ENCODE data around the gene DRICH1.

DRICH1 gene

GRCh38 chr22:23583153-23583552 is 49.0 kb downstream of the DRICH1 start:
- no peak overlapping the region for H3K4me3 ChIP-seq (ENCODE audit: control insufficient read depth, low read depth, low read length)
- no peak for TF ChIP-seq CTCF (conservative IDR thresholded peaks at IDR 0.05; ENCODE audit: control insufficient read depth, insufficient read depth, low read depth, low read length)
- DNase-seq (ENCODE audit: low read depth), result no peak

GRCh38 chr22:23581260-23581650 is 50.9 kb downstream of the DRICH1 start:
- no peak for DNase-seq (ENCODE audit: low read depth)
- H3K4me3 ChIP-seq (ENCODE audit: control insufficient read depth, low read depth, low read length), result no peak overlapping the region
- TF ChIP-seq CTCF (conservative IDR thresholded peaks at IDR 0.05; ENCODE audit: control insufficient read depth, insufficient read depth, low read depth, low read length), result no peak

GRCh38 chr22:23580576-23581259 is 51.4 kb downstream of the DRICH1 start:
- DNase-seq (ENCODE audit: low read depth), result no peak
- H3K4me3 ChIP-seq (ENCODE audit: control insufficient read depth, low read depth, low read length), result no peak overlapping the region
- TF ChIP-seq CTCF (conservative IDR thresholded peaks at IDR 0.05; ENCODE audit: control insufficient read depth, insufficient read depth, low read depth, low read length), result no peak

- TF ChIP-seq CTCF (conservative IDR thresholded peaks at IDR 0.05; ENCODE audit: control insufficient read depth, insufficient read depth, low read depth, low read length), result no peak
- DNase-seq (ENCODE audit: low read depth), result no peak
- H3K4me3 ChIP-seq (ENCODE audit: control insufficient read depth, low read depth, low read length), result no peak within 1 kb of the TSS
Measured at GRCh38 chr22:23579870-23580575, 52.1 kb downstream of the DRICH1 start, which contains the start of gene IGLL1. TSS of gene IGLL1 (minus strand) at chr22:23580290. CDS start at chr22:23580190, 100 bp downstream.

- DNase-seq (ENCODE audit: low read depth), result no peak
- H3K4me3 ChIP-seq (ENCODE audit: control insufficient read depth, low read depth, low read length), result no peak overlapping the region
- no peak for TF ChIP-seq CTCF (conservative IDR thresholded peaks at IDR 0.05; ENCODE audit: control insufficient read depth, insufficient read depth, low read depth, low read length)
Measured at GRCh38 chr22:23579280-23579679, 52.8 kb downstream of the DRICH1 start.

GRCh38 chr22:23578306-23578705 is 53.8 kb downstream of the DRICH1 start:
- no peak for DNase-seq (ENCODE audit: low read depth)
- H3K4me3 ChIP-seq (ENCODE audit: control insufficient read depth, low read depth, low read length), result no peak overlapping the region
- no peak for TF ChIP-seq CTCF (conservative IDR thresholded peaks at IDR 0.05; ENCODE audit: control insufficient read depth, insufficient read depth, low read depth, low read length)
